HG02973 (cell line): ENCODE data around the gene BOK.
"Not testable (repeated sequence)": the region's sequence is repeated elsewhere in the genome, so short reads cannot be mapped to it uniquely, and the experiment has no call there.

ENCODE experiments used
- ATAC-seq: cut with Tn5 transposase; IDR thresholded peaks from one replicate; pipeline ENCODE4 v1.9.1; 2021; ENCODE audit warnings: moderate library complexity; ENCODE audit not compliant: unreplicated experiment

BOK gene

GRCh38 chr2:241571821-241572620, 13.5 kb downstream of the BOK start:
- ATAC-seq: no peak

GRCh38 chr2:241572915-241573651, 14.5 kb downstream of the BOK start:
- not testable (repeated sequence) for ATAC-seq

GRCh38 chr2:241573741-241574140, 15.2 kb downstream of the BOK start:
- no peak for ATAC-seq

- no peak for ATAC-seq
Measured at GRCh38 chr2:241574911-241575623, 16.5 kb downstream of the BOK start.

- ATAC-seq: no peak
Measured at GRCh38 chr2:241575624-241576292, 17.2 kb downstream of the BOK start.

GRCh38 chr2:241576293-241576654, 17.7 kb downstream of the BOK start:
- ATAC-seq: no peak

- no peak for ATAC-seq
Measured at GRCh38 chr2:241577413-241578122, 19.0 kb downstream of the BOK start.

- ATAC-seq: no peak
Measured at GRCh38 chr2:241579281-241579680, 20.7 kb downstream of the BOK start.

GRCh38 chr2:241582328-241582727, 23.8 kb downstream of the BOK start:
- no peak for ATAC-seq

- no peak for ATAC-seq
Measured at GRCh38 chr2:241582806-241583205, 24.3 kb downstream of the BOK start.

- no peak for ATAC-seq
Measured at GRCh38 chr2:241584436-241584835, 25.9 kb downstream of the BOK start.

GRCh38 chr2:241586564-241587264, 28.2 kb downstream of the BOK start:
- ATAC-seq: no peak

GRCh38 chr2:241589863-241590262, 31.3 kb downstream of the BOK start:
- ATAC-seq: not testable (repeated sequence)

- ATAC-seq: not testable (repeated sequence)
Measured at GRCh38 chr2:241590496-241591455, 32.2 kb downstream of the BOK start.

GRCh38 chr2:241592126-241592845, 33.7 kb downstream of the BOK start:
- no peak for ATAC-seq

- no peak for ATAC-seq
Measured at GRCh38 chr2:241593271-241593670, 34.7 kb downstream of the BOK start.

GRCh38 chr2:241595600-241596140, 37.1 kb downstream of the BOK start:
- no peak for ATAC-seq

- ATAC-seq: no peak
Measured at GRCh38 chr2:241597561-241597960, 39.0 kb downstream of the BOK start.
